ENCODE measurements around the gene PSMD13. TPM values are rescaled to one million over a fixed set of nuclear protein-coding genes. Genes with fewer than 3 reads are reported as not detected.

The PSMD13 gene
- total RNA-seq, 5 donors from 2014 or later (not counting 1 experiment from before 2014, with no cell fraction given): 74.0 to 115 (median 108) TPM

GRCh38 chr11:199782-200181 lies 37.0 kb upstream of the PSMD13 start:
- Histone ChIP-seq H3K4me1 (ENCODE audit: control insufficient read depth in 1 of 2, extremely low read depth in 1 of 2, insufficient read depth in 2 of 2, low read length in 2 of 2) (peaks cover 9 to 33% of the 10 kb centered on the region in 2 experiments), H3K27ac (ENCODE audit: low read length) (no peak overlapping the region), H3K36me3 (ENCODE audit: control insufficient read depth in 2 of 2, extremely low read depth in 1 of 2, insufficient read depth in 1 of 2, low read length in 1 of 2) (peaks cover 0 to 24% of the 10 kb centered on the region in 2 donors), H3K9me3 (no peaks in the 10 kb centered on the region), H3K27me3 (replicated peaks in 1 of 2; ENCODE audit: control insufficient read depth in 2 of 2, extremely low read depth in 1 of 2, insufficient read depth in 2 of 2, low read length in 1 of 2) (no peaks in the 10 kb centered on the region), H3K4me3 (ENCODE audit: control insufficient read depth in 1 of 2, extremely low read depth in 1 of 2, low read length in 1 of 2) (no peak overlapping the region)
- Mint-ChIP-seq H3K27ac (no peak overlapping the region), H3K9me3 (no peaks in the 10 kb centered on the region), H3K4me1 (peaks cover 29 to 38% (median 36%) of the 10 kb centered on the region in 3 donors), H3K4me3 (no peak overlapping the region), H3K27me3 (no peaks in the 10 kb centered on the region), H3K36me3 (peaks cover 22% of the 10 kb centered on the region)
- DNase-seq (peak in 3 of 35 experiments; percentile 5 to 19 (median 12)), ATAC-seq (replicated peaks in 1 of 4) (no peak)
- CTCF ChIA-PET: no interaction called here
- 90% methylated on average over 3 of the region's 8 CpGs for WGBS (ENCODE audit: insufficient coverage)
- POLR2A ChIA-PET: no interaction called here

- no peak for ATAC-seq (replicated peaks in 1 of 4)
- H3K27me3 Mint-ChIP-seq: no peaks in the 10 kb centered on the region
- H3K27ac Mint-ChIP-seq: no peak overlapping the region
- Histone ChIP-seq H3K4me3 (ENCODE audit: control insufficient read depth in 1 of 2, extremely low read depth in 1 of 2, low read length in 1 of 2) (no peak overlapping the region), H3K9me3 (no peaks in the 10 kb centered on the region), H3K27me3 (replicated peaks in 1 of 2; ENCODE audit: control insufficient read depth in 2 of 2, extremely low read depth in 1 of 2, insufficient read depth in 2 of 2, low read length in 1 of 2) (no peaks in the 10 kb centered on the region), H3K4me1 (ENCODE audit: control insufficient read depth in 1 of 2, extremely low read depth in 1 of 2, insufficient read depth in 2 of 2, low read length in 2 of 2) (peaks cover 11 to 39% of the 10 kb centered on the region in 2 experiments), H3K27ac (ENCODE audit: low read length) (no peak overlapping the region), H3K36me3 (ENCODE audit: control insufficient read depth in 2 of 2, extremely low read depth in 1 of 2, insufficient read depth in 1 of 2, low read length in 1 of 2) (peaks cover 0 to 30% of the 10 kb centered on the region in 2 donors)
- 92% methylated on average over 12 of the region's 13 CpGs for WGBS (ENCODE audit: insufficient coverage)
- peaks cover 22% of the 10 kb centered on the region for H3K36me3 Mint-ChIP-seq
- H3K4me3 Mint-ChIP-seq: no peak overlapping the region
- POLR2A ChIA-PET: no interaction called here
- no peaks in the 10 kb centered on the region for H3K9me3 Mint-ChIP-seq
- H3K4me1 Mint-ChIP-seq: peaks cover 33 to 43% (median 42%) of the 10 kb centered on the region in 3 donors
- DNase-seq: peak in 1 of 35 experiments; percentile 5
- CTCF ChIA-PET: no interaction called here
These were observed 36.4 kb upstream of the PSMD13 start for GRCh38 chr11:200224-201003.

- DNase-seq: peak in 1 of 35 experiments; percentile 5
- CTCF ChIA-PET: no interaction called here
- Histone ChIP-seq H3K4me1 (ENCODE audit: control insufficient read depth in 1 of 2, extremely low read depth in 1 of 2, insufficient read depth in 2 of 2, low read length in 2 of 2) (peaks cover 16 to 53% of the 10 kb centered on the region in 2 experiments), H3K27me3 (replicated peaks in 1 of 2; ENCODE audit: control insufficient read depth in 2 of 2, extremely low read depth in 1 of 2, insufficient read depth in 2 of 2, low read length in 1 of 2) (no peaks in the 10 kb centered on the region), H3K27ac (ENCODE audit: low read length) (peak overlapping the region; percentile 15), H3K9me3 (no peaks in the 10 kb centered on the region), H3K36me3 (ENCODE audit: control insufficient read depth in 2 of 2, extremely low read depth in 1 of 2, insufficient read depth in 1 of 2, low read length in 1 of 2) (peaks cover 0 to 34% of the 10 kb centered on the region in 2 donors), H3K4me3 (ENCODE audit: control insufficient read depth in 1 of 2, extremely low read depth in 1 of 2, low read length in 1 of 2) (no peak overlapping the region)
- H3K27me3 Mint-ChIP-seq: no peaks in the 10 kb centered on the region
- H3K27ac Mint-ChIP-seq: peak overlapping the region; percentile 81 to 82
- peaks cover 46 to 51% (median 51%) of the 10 kb centered on the region in 3 donors for H3K4me1 Mint-ChIP-seq
- peak overlapping the region; percentile 14 to 60 (median 21) for H3K4me3 Mint-ChIP-seq
- peaks cover 22% of the 10 kb centered on the region for H3K36me3 Mint-ChIP-seq
- WGBS (ENCODE audit: insufficient coverage): 43% methylated on average over 7 of the region's 15 CpGs
- peak in 1 of 4 experiments; percentile 3 for ATAC-seq (replicated peaks in 1 of 4)
- POLR2A ChIA-PET: no interaction called here
- H3K9me3 Mint-ChIP-seq: no peaks in the 10 kb centered on the region
These were observed 34.8 kb upstream of the PSMD13 start for GRCh38 chr11:201966-202365.

- H3K4me1 ChIP-seq (ENCODE audit: control insufficient read depth in 1 of 2, extremely low read depth in 1 of 2, insufficient read depth in 2 of 2, low read length in 2 of 2): peaks cover 16 to 53% of the 10 kb centered on the region in 2 experiments
- CTCF ChIA-PET: interaction anchor here in 1 of 2 donors (0.6 kb wide), 1 partner anchor 161 kb away, joined by 4 read pairs; no protein-coding TSS in a partner anchor
- H3K27ac ChIP-seq (ENCODE audit: low read length): no peak overlapping the region
- no peaks in the 10 kb centered on the region for H3K9me3 ChIP-seq
- DNase-seq (peak in 2 of 35 experiments; percentile 10 to 21), ATAC-seq (replicated peaks in 1 of 4) (no peak)
- no CpG with 5 or more reads among the region's 8 CpGs for WGBS (ENCODE audit: insufficient coverage)
- peaks cover 0 to 34% of the 10 kb centered on the region in 2 donors for H3K36me3 ChIP-seq (ENCODE audit: control insufficient read depth in 2 of 2, extremely low read depth in 1 of 2, insufficient read depth in 1 of 2, low read length in 1 of 2)
- POLR2A ChIA-PET: no interaction called here
- Mint-ChIP-seq H3K27ac (peak overlapping the region; percentile 81 to 82), H3K36me3 (peaks cover 22% of the 10 kb centered on the region), H3K27me3 (no peaks in the 10 kb centered on the region), H3K9me3 (no peaks in the 10 kb centered on the region), H3K4me1 (peaks cover 46 to 54% (median 52%) of the 10 kb centered on the region in 3 donors), H3K4me3 (peak overlapping the region; percentile 14 to 60 (median 21))
- no peak overlapping the region for H3K4me3 ChIP-seq (ENCODE audit: control insufficient read depth in 1 of 2, extremely low read depth in 1 of 2, low read length in 1 of 2)
- H3K27me3 ChIP-seq (replicated peaks in 1 of 2; ENCODE audit: control insufficient read depth in 2 of 2, extremely low read depth in 1 of 2, insufficient read depth in 2 of 2, low read length in 1 of 2): no peaks in the 10 kb centered on the region
These were observed 34.3 kb upstream of the PSMD13 start for GRCh38 chr11:202490-202889.

GRCh38 chr11:203056-203944 lies 33.5 kb upstream of the PSMD13 start:
- ChIA-PET POLR2A (interaction anchor here in 1 of 2 donors (0.6 kb wide), 1 partner anchor 42 kb away, joined by 3 read pairs; no protein-coding TSS in a partner anchor), CTCF (no interaction called here)
- Histone ChIP-seq H3K36me3 (ENCODE audit: control insufficient read depth in 2 of 2, extremely low read depth in 1 of 2, insufficient read depth in 1 of 2, low read length in 1 of 2) (peaks cover 0 to 34% of the 10 kb centered on the region in 2 donors), H3K27me3 (replicated peaks in 1 of 2; ENCODE audit: control insufficient read depth in 2 of 2, extremely low read depth in 1 of 2, insufficient read depth in 2 of 2, low read length in 1 of 2) (no peaks in the 10 kb centered on the region), H3K4me1 (ENCODE audit: control insufficient read depth in 1 of 2, extremely low read depth in 1 of 2, insufficient read depth in 2 of 2, low read length in 2 of 2) (peaks cover 19 to 61% of the 10 kb centered on the region in 2 experiments), H3K4me3 (ENCODE audit: control insufficient read depth in 1 of 2, extremely low read depth in 1 of 2, low read length in 1 of 2) (no peak overlapping the region), H3K9me3 (no peaks in the 10 kb centered on the region), H3K27ac (ENCODE audit: low read length) (no peak overlapping the region)
- Mint-ChIP-seq H3K27me3 (no peaks in the 10 kb centered on the region), H3K9me3 (no peaks in the 10 kb centered on the region), H3K4me3 (peak overlapping the region in 2 of 3 donors; percentile 28 to 60), H3K36me3 (peaks cover 22% of the 10 kb centered on the region), H3K27ac (peak overlapping the region; percentile 58 to 86), H3K4me1 (peaks cover 46 to 58% (median 55%) of the 10 kb centered on the region in 3 donors)
- no peak for ATAC-seq (replicated peaks in 1 of 4)
- peak in 2 of 35 experiments; percentile 11 to 19 for DNase-seq
- WGBS (ENCODE audit: insufficient coverage): 93% methylated on average over 7 of the region's 7 CpGs

- DNase-seq (peak in 2 of 35 experiments; percentile 10 to 22), ATAC-seq (replicated peaks in 1 of 4) (no peak)
- Mint-ChIP-seq H3K27ac (peak overlapping the region; percentile 45 to 66), H3K27me3 (no peaks in the 10 kb centered on the region), H3K4me1 (peaks cover 46 to 58% (median 55%) of the 10 kb centered on the region in 3 donors), H3K36me3 (peaks cover 22% of the 10 kb centered on the region), H3K4me3 (peak overlapping the region in 2 of 3 donors; percentile 0 to 29), H3K9me3 (no peaks in the 10 kb centered on the region)
- H3K27ac ChIP-seq (ENCODE audit: low read length): no peak overlapping the region
- H3K4me1 ChIP-seq (ENCODE audit: control insufficient read depth in 1 of 2, extremely low read depth in 1 of 2, insufficient read depth in 2 of 2, low read length in 2 of 2): peaks cover 19 to 64% of the 10 kb centered on the region in 2 experiments
- WGBS (ENCODE audit: insufficient coverage): 94% methylated on average over 4 of the region's 4 CpGs
- ChIA-PET CTCF (no interaction called here), POLR2A (no interaction called here)
- H3K36me3 ChIP-seq (ENCODE audit: control insufficient read depth in 2 of 2, extremely low read depth in 1 of 2, insufficient read depth in 1 of 2, low read length in 1 of 2): peaks cover 0 to 34% of the 10 kb centered on the region in 2 donors
- H3K9me3 ChIP-seq: no peaks in the 10 kb centered on the region
- no peaks in the 10 kb centered on the region for H3K27me3 ChIP-seq (replicated peaks in 1 of 2; ENCODE audit: control insufficient read depth in 2 of 2, extremely low read depth in 1 of 2, insufficient read depth in 2 of 2, low read length in 1 of 2)
- H3K4me3 ChIP-seq (ENCODE audit: control insufficient read depth in 1 of 2, extremely low read depth in 1 of 2, low read length in 1 of 2): no peak overlapping the region
These were observed 32.7 kb upstream of the PSMD13 start for GRCh38 chr11:203945-204586.
